Activated CD4-positive, CD25-positive, alpha-beta regulatory T cell (primary cell): Measurements from ENCODE around the gene MPPE1.
"Not testable (repeated sequence)": the region's sequence is repeated elsewhere in the genome, so short reads cannot be mapped to it uniquely, and the experiment has no call there.

Source experiments
- DNase-seq, 4 experiments: peaks; one replicate each; lab custom pipeline; 2025; lab: John Stamatoyannopoulos, UW

MPPE1 gene

DNA sequence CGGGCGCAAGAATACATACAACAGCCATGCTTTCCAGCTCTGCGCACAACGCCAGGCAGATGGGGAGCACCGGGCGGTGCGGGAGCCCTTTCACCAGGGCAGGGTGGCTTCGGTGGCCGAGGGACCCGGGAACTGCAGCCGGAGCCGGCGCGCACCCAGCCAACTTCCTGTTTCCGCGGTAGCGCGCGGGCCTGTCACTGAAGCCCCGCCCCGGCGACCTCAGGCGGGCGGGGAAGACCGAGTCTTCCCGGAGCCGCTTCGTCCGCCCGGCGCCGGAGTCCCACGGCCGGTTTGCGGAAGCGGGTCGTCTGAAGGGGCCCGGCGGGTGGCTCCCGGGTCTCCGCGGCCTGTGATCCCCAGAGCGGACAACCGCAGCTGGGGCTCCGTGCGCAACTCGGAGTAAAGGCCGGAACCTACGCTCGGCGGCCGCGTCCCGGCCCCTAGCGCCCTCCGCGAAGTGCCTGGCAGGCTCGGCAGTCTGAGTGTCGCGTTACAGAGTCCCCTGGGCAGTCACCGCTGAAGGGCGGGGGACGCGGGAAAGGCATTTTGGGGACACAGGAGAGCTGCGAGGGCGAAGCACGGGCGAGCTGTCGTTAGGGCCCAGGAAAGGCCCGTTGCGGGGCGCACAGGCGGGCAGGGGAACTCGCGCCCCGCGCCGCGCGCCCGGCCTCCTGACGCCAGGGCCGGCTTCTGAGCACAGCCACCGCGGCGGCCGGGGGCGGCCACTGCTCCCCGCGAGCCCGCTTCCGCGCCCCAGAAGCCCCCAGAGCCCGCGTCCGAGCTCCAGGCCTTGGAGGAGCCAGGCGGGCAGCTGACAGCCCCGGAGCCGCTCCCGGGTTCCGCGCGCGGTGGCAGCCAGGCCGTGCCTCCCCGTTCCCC is at the start of gene MPPE1:
Gene MPPE1 (minus strand): TSS at position 136 of the 879 bp plus-strand sequence. CDS start 11,053 bp downstream, outside the sequence.
- peak; percentile 62 to 79 (median 73) for DNase-seq

DNA sequence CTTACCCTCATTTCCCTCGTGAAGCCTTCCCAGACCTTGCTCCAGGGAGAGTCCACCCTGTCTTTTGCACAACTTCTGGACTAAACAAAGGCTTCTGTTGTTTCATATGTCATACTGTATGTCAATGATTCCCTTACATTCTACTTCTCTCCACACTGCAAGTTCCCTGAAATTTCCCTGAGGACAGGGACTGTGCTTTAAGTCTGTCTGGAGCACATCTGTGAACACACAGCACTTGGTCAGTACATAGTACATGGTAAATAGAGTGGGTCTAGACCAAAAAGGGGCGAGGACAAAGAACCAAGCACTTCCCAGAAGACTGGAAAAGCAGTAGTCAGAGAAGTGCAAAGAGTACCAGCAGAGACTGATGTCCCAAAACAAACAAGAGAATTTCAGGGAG is 49.5 kb upstream of the MPPE1 start:
- no peak for DNase-seq

DNA sequence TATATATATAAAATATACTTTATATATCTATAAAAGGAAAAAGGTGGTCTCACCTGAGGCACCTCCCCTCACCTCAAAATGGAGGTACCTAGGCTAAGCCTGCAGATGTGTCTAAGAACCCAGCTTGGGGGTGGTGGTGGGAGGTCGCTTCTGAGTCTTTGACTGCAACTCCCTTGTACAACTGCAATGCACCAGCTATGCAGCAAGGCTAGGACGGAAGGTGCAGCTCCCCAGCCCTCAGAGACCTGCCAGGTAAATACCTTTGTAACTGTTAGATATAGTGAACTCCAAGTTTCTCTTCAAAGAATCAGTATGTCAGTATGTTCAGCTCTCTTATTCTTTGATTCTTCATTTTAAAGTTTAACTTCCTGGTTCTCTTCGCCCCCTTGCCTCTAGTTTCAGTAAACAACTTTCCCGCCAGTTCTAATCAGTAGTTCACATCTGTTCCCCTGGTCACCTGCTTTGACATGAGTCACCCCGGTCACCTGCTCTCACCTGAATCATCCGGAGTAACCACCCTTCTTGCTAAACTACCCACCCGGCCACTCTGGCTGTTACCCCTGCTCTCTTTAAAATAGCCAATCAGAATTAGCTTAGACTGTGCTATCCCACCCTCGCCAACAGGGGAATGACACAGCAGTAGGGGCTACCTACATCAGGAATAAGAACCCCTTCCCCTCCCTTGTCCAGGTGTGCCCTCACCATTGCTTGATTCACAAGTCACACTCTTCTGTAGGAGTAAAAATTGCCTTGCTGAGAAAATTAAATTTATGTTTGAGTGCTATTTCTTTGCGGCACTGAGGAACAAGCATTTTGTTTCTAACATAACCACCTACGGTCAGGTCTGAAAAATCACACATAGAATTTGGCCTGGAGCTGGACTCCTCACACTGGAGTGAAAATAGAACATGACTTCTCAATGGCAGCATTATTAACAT is 48.5 kb upstream of the MPPE1 start:
- DNase-seq = no peak

DNA sequence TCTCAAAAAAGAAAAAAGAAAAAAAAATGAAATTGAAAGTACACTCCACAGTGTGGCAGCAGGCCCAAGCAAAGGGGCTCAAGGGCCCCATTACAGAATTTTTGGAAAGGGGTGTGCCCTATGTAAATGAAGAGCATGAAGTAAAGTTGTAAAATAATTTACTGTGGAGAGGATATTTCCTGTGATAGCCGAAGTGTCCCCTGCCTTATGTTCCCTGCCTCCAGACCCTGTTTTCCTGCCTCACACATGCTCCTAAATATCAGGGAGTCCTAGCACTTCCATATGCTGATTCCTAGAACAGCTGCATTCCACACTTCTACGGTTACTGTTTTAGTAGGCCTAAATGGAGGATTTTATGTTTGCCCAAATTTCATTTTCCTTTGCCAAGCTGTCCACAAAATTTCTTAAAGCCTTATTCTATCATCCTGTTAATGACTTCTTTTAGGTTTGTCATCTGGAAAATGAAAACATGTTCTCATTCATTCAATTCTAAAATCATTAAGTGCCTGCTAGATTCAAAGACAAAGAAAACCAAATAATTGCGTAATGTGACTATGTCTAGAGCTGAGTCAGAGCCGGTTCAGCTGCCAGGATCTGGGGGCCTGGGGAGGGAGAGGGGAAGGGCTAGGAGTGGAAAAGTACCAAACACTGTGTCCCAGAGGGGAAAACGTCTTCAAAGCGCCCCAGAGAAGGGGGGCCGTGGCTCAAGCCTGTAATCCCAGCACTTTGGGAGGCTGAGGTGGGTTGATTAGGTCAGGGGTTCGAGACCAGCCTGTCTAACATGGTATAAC is 47.3 kb upstream of the MPPE1 start:
- no peak for DNase-seq

- no peak for DNase-seq
Observed at GRCh38 chr18:11953113-11953512, 45.0 kb upstream of the MPPE1 start.

DNA sequence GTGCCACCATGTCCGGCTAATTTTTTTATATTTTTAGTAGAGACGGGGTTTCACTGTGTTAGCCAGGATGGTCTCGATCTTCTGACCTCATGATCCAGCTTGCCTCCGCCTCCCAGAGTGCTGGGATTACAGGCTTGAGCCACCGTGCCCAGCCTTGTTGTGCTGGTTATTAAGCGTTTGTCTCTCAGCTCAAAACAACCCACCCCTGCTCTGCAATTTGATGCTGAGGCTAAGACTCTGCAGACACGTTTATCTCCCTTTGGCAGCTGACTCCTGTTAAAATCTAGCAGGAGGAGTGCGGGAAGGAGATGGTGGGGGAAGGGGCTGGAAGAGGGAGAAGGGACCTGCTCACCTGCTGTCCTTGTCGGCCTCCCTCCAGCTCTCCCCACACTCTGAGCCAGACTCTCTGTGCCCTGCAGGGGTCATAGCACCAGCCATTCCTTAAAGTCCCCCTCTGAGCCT is 43.3 kb upstream of the MPPE1 start:
- DNase-seq = no peak

DNA sequence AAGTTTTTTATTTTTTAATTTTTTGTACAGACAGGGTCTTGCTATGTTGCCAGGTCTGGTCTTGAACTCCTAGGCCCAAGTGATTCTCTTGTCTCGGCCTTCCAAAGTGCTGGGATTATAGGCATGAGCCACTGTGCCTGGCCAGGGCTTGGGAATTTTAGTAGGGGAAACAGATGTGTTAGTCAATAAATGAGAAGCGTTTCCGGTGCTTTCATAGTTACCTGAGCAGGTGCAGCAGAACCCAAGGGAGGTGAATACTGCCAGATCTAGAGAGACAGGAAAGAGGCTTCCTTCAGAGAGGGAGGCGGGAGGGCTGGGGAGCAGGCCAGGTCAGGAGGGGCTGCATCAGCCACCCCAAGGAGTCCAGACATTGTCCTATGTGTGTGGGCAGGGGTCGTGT is 42.7 kb upstream of the MPPE1 start:
- no peak for DNase-seq

GRCh38 chr18:11948852-11949523 is 40.9 kb upstream of the MPPE1 start:
- no peak for DNase-seq

DNA sequence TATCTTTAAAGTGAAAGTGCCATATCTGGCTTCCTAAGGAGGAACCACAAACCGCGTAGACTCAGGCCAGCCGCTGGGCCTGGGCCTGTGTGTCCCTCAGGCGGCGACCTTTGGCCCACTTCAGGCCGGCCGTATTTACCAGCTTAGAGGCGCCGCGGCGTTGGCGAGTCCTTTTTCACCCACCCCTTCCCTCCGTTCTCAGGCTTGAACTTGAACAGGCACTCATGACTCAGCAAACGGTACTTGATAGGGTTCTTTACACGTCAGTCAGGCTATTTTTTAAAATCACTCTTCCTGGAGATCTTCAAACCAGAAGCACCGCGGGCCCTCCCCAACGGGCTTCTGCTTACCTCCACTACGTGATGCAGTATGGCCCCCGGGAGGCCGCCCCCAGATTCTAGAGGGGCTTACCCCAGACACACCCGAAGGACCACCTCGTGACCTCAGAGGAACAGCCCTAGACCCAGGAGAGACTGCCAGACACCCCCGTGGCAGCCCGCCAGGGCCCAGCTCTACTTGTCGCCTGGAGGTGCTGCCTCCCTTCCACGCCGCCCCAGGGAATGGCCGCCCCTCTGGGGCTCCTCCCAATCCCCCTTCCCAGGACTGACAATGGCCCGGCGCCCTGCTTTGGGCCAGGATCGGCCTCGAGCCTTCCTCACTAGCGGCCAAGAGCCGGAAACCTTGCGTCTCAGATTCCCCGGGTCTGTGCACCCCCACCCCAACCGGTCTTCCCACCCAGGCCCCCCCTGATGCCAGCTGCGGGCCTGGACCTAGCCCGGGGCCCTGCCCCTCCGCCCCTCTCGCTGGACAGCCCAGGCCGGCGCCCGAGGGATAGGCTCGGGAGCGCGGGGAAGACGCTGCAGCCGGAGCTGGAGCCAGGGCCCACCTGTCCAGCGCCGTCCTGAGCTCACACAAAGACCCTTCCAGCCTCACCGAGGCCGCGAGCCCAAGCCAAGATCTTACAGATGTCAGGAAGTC is 39.4 kb upstream of the MPPE1 start:
- DNase-seq = peak; percentile 12 to 28 (median 13)

- no peak for DNase-seq
Observed at GRCh38 chr18:11946756-11947155, 38.6 kb upstream of the MPPE1 start.

DNA sequence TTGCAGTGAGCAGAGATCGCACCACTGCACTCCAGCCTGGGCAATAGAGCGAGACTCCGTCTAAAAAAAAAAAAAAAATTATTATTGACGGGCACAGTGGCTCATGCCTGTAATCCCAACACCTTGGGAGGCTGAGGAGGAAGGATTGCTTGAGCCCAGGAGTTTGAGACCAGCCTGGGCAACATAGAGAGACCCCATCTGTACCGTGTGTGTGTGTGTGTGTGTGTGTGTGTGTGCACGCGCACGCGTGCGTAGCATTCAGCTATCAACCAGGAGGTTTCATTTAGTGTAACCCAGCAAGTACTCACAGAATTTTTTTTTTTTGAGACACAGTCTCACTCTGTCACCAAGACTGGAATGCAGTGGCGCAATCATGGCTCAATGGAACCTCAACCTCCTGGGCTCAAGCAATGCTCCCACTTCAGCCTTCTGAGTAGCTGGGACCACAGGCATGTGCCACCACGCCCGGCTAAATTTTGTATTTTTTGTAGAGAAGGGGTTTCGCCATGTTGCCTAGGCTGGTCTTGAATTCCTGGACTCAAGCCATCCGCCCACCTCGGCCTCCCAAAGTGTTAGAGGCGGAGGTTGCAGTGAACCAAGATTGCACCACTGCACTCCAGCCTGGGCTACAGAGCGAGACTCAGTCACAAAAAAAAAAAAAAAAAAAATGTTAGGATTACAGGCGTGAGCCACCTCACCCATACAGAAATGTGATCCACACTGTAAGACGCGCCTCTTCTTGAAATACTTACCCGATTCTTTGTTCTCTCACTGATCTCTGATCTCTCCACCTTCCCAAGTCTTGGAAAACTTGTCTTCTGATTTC is 37.9 kb upstream of the MPPE1 start:
- not testable (repeated sequence) for DNase-seq

DNA sequence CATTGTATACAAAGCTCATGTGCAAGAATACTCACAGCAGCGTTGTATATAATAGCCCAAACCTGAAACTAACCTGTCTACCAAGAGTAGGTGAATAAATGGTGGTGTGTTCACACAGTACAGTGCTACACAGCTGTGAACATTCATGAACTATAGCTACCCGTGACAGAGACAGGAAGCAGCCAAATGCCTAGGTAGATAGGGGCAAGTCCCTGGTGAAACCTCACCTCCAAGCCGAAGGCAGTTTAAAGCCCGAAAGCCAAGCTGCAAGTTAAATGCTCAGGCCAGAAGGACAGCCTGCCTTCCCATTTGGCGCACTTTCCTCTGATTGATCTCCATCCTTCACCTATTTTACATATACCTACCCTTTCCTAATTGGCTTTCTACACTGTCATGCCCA is 36.7 kb upstream of the MPPE1 start:
- DNase-seq = no peak

- no peak for DNase-seq
Observed at GRCh38 chr18:11944252-11944651, 36.1 kb upstream of the MPPE1 start.

DNA sequence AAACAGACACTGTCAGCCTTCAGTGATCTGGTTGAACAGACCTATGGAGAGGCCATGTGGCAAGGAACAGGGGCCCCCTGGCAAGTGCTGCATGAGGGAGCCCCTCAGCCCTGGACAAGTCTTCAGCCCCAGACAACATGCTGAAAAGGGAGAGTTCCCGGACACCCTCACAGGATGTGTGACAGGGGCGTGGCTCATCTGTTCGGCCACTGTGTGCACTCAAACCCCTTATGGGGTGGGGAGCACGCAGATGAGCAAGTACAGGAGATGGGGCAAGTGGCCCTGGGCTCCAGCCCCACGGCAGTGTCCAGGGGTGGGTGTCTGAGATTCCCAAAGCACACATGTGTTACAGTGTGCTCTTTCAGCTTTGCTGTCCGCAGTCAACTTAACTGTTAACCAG is 35.4 kb upstream of the MPPE1 start:
- DNase-seq = no peak

DNA sequence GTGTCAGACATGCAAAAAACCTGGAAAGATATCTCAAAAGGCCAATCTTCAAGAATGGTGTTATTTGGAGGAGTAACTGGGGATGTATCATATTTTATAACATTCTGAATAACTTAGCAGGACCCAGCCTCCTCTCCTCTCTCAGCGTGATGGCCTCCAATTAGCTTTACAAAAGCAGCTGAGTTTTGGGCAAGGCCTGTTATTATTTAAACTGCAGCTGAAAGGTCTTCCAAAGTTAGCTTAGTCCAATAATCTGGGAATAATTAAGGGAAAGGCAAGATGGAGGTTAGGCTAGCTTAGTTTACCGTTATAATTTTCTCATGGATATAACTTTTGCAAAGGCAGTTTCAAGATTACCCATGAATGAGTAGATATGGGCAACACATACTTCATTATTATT is 32.8 kb upstream of the MPPE1 start:
- no peak for DNase-seq

- DNase-seq = peak; percentile 46 to 55 (median 51)
Observed at GRCh38 chr18:11937874-11938478, 29.9 kb upstream of the MPPE1 start.

GRCh38 chr18:11932393-11932792 is 24.3 kb upstream of the MPPE1 start:
- no peak for DNase-seq

DNA sequence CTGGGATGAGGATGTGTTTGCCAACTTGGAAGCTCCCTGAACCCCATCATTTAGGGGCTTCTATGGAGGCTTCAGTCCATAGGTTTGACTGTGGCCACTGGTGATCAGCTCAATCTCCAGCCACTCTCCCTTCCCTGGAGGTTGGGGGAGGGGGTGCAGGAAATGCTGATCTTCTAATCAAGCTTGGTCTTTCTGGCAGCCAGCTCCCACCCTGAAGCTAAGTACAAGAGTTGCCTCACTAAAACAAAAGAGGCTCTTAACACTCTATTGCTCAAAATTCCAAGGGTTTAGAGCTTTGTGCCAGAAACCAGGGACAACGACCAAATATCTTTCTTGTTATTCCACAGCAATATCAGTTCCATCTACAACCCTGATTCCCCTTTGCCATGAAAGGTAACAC is 19.4 kb upstream of the MPPE1 start:
- DNase-seq = no peak
